GM19397 (cell line): ENCODE measurements around the gene C9orf50.
"Not testable (repeated sequence)": the region's sequence is repeated elsewhere in the genome, so short reads cannot be mapped to it uniquely, and the experiment has no call there.

Source experiments
- ATAC-seq: cut with Tn5 transposase; IDR thresholded peaks from one replicate; pipeline ENCODE4 v1.9.1; 2021; ENCODE audit warnings: mild to moderate bottlenecking, moderate library complexity; ENCODE audit not compliant: unreplicated experiment

Gene C9orf50

GRCh38 chr9:129620669-129621295 lies at the start of gene C9orf50:
TSS of gene C9orf50 (minus strand) at chr9:129621101. CDS start at chr9:129620574, 527 bp downstream.
- no peak for ATAC-seq

- no peak for ATAC-seq
These were observed 49.0 kb upstream of the C9orf50 start for GRCh38 chr9:129669946-129670345.

GRCh38 chr9:129669141-129669718 lies 48.3 kb upstream of the C9orf50 start:
- ATAC-seq = no peak

- no peak for ATAC-seq
These were observed 46.9 kb upstream of the C9orf50 start for GRCh38 chr9:129667850-129668249.

- ATAC-seq = no peak
These were observed 46.5 kb upstream of the C9orf50 start for GRCh38 chr9:129667378-129667777.

GRCh38 chr9:129666575-129666974 lies 45.7 kb upstream of the C9orf50 start:
- no peak for ATAC-seq

GRCh38 chr9:129665814-129666520 lies 45.1 kb upstream of the C9orf50 start:
- no peak for ATAC-seq

GRCh38 chr9:129665389-129665775 lies 44.5 kb upstream of the C9orf50 start, which contains the start of gene PRRX2:
TSS of gene PRRX2 (plus strand) at chr9:129665647. CDS start at chr9:129665868, 221 bp downstream.
- ATAC-seq = no peak

- ATAC-seq = no peak
These were observed 44.0 kb upstream of the C9orf50 start for GRCh38 chr9:129664746-129665388.

GRCh38 chr9:129662239-129662638 lies 41.3 kb upstream of the C9orf50 start:
- not testable (repeated sequence) for ATAC-seq

GRCh38 chr9:129661029-129661428 lies 40.1 kb upstream of the C9orf50 start:
- no peak for ATAC-seq

GRCh38 chr9:129656795-129657390 lies 36.0 kb upstream of the C9orf50 start:
- ATAC-seq = no peak

- ATAC-seq = no peak
These were observed 34.8 kb upstream of the C9orf50 start for GRCh38 chr9:129655696-129656095.

GRCh38 chr9:129655154-129655553 lies 34.3 kb upstream of the C9orf50 start:
- ATAC-seq = no peak

GRCh38 chr9:129654554-129655040 lies 33.7 kb upstream of the C9orf50 start:
- ATAC-seq = no peak

GRCh38 chr9:129653823-129654553 lies 33.1 kb upstream of the C9orf50 start:
- no peak for ATAC-seq

- ATAC-seq = no peak
These were observed 29.9 kb upstream of the C9orf50 start for GRCh38 chr9:129650680-129651235.

- ATAC-seq = no peak
These were observed 29.1 kb upstream of the C9orf50 start for GRCh38 chr9:129649726-129650679.

- no peak for ATAC-seq
These were observed 27.8 kb upstream of the C9orf50 start for GRCh38 chr9:129648764-129649115.
